ENCODE measurements around the gene CERS2.
A peak's percentile ranks its signal among the peaks of the same experiment; 100 is the strongest.
"Not testable (repeated sequence)": the region's sequence is repeated elsewhere in the genome, so short reads cannot be mapped to it uniquely, and the experiment has no call there.

CERS2 gene

DNA sequence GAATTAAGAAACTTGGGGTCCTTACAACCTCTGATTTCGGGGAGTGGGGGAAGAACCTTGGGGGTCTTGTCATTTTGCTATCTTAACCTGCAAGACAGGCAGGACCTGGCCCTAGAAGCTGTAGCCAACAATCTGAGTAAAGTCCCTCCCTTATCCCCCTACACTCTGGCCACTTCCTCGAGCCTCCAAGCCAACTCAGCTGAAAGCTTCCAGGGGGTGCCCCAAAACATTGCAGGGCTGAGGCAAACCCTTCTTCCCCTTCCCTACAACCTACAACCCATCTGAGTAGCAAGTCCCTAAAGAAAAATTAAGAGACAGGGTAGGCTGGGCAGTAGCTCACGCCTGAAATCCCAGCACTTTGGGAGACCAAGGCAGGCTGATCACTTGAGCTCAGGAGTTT lies 5.0 kb downstream of the CERS2 start:
- DNase-seq (ENCODE audit: low read depth in 2 of 2) = no peak

DNA sequence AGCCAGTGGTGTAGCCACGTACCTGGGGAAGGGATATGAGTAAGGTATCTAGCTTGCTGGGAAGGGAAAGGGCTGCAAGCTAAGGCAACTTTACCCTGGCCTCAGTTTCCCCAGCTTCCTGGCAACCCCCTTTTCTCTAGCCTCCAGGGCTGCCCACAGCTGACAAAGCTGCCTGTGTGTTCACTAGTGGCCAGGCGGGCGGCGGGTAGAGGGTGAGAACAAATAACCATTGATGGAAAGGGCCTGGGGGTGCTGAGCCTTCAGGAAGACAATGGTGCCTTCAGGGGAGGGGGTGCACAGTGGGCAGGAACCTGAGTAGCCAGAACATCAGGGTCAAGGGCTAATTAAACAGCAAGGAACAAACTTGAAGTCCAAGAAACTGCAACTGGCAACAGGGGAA lies 6.1 kb downstream of the CERS2 start:
- DNase-seq (ENCODE audit: low read depth in 2 of 2) = no peak

DNA sequence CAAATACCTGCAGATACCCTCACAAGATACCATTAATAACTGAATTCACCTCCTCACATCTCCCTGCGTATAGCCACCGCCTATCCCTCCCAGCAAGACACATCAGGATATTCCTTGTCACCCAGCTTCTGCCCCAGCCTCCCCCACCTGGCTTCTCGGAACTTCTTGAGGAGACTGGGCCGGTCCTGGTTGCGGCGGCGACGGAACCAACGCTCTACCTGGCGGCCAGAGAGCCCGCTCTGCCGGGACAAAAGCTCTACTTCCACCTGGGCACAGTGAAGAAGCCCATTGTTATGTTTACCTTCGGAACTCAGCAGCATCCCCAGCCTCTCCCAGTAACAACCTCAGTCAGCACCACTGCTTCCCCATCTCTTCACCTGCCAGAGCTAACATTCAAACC lies 6.7 kb downstream of the CERS2 start:
- DNase-seq (ENCODE audit: low read depth in 2 of 2) = no peak

DNA sequence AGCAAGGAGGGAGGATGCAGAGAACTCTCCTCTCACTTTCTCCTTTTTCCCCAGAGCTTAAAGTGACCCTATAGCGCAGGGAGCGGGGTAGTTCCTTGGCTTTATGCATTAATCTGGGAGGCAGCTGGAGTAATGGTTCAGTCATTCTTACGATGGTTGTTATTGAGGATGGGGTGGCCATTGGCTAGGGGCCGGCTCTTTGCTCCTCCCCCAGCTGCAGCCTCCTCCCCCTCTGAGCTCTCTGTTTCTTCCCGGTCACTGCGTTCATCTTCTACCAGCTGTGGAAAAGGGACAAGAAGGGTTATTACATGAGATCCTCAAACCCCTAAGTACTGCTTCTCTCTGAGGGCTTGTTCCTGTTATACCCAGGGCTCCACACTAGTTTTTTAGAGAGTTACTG lies 8.6 kb downstream of the CERS2 start:
- no peak for DNase-seq (ENCODE audit: low read depth in 2 of 2)

DNA sequence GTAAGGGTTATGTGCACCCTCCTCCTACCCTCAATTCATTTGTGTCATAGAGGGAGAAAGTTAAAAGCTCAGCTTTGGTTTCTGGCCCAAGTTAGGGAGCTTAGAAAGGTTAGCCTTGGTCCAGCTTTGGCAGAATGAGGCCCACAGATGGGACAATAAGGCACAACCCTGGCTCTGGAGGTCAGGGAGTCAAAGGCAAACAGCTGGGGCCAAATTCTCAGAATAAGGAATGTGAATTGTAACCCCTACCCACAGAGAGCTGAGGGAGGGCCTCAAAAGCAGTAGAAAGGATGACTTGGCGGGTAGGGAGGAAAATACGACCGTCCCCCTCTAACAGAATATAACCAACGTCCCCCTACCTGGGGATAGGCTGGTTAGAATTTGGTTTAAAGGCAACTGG lies 9.0 kb downstream of the CERS2 start:
- DNase-seq (ENCODE audit: low read depth in 2 of 2) = no peak

DNA sequence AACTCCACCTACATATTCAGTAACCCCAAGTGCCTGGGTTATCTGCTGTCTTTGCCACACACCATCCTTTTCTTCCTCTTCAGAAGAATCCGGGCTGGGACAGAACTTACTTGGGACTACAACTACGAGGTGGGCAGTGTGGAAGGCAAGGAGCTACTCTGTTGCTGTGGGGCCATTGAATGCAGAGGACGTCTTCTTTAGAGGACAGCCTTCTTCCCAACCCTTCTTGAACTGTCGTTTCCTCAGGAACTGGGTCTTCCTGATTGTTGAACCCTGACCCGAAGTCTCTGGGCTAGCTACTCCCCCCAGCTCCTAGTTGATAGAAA lies 10.5 kb downstream of the CERS2 start:
- no peak for DNase-seq (ENCODE audit: low read depth in 2 of 2)

DNA sequence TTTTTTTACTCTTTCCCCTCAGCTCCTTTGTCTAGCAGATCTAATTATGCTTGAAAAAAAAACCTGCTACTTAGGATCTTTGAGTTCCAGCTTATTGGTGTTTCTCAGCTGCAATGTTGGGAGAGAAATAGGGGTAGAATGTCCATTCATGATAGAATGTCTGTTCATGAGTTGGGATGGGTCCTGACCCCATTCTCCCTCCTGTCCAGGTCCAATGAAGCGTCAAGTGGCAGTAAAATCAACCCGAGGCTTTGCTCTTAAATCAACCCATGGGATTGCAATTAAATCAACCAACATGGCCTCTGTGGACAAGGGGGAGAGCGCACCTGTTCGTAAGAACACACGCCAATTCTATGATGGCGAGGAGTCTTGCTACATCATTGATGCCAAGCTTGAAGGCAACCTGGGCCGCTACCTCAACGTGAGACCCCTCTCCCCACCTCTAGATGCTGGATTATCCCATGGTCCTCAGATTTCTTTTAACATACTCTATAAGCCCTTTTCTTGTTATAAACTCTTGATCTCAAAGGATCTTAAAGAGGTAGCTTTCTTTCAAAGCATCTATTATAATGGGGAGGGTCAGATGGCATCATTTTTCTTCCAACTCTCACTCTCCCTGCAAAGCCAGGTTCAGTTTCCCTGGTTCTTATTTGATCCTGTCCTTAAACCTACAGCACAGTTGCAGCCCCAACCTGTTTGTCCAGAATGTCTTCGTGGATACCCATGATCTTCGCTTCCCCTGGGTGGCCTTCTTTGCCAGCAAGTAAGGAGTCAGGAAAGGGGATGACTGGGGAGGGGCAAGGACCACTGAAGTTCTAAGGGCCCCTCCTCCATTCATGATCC lies 11.1 kb downstream of the CERS2 start:
- DNase-seq (ENCODE audit: low read depth in 2 of 2) = no peak

DNA sequence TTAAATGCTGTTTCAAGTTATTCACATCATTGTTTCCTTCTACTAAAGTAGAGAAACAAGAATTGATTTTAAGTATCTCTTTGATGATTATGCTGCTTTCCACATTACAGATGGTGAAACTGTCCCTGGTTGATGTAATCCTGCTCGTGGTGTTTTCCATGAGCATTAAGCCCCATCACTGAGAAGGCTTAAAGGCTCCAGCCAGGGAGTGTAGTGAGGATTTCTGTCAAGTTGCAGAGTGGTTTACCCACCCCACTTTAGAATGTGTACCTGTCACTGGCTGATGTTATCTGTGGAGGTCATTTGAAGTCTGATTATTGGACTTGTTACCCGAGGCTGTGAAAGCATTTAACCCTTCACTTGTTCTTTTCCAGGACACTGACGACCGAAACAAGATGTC lies 12.9 kb downstream of the CERS2 start:
- DNase-seq (ENCODE audit: low read depth in 2 of 2) = no peak

DNA sequence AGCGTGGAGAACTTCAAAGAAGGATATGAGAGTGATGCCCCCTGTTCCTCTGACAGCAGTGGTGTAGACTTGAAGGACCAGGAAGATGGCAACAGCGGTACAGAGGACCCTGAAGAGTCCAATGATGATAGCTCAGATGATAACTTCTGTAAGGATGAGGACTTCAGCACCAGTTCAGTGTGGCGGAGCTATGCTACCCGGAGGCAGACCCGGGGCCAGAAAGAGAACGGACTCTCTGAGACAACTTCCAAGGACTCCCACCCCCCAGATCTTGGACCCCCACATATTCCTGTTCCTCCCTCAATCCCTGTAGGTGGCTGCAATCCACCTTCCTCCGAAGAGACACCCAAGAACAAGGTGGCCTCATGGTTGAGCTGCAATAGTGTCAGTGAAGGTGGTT lies 14.0 kb downstream of the CERS2 start:
- no peak for DNase-seq (ENCODE audit: low read depth in 2 of 2)

DNA sequence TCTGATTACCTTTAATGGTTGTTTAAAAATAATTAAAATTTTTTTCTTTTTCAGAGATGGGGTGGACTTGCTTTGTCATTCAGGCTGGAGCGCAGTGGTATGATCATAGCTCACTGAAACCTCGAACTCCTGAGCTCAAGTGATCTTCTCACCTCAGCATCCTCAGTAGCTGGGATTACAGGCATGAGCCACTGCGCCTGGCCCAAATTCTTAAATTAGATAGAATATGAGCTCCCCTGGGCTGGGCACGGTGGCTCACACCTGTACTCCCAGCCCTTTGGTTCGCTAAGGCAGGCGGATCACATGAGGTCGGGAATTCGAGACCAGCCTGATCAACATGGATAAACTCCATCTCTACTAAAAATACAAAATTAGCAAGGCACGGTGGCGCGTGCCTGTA lies 17.0 kb downstream of the CERS2 start:
- DNase-seq (ENCODE audit: low read depth in 2 of 2) = no peak

DNA sequence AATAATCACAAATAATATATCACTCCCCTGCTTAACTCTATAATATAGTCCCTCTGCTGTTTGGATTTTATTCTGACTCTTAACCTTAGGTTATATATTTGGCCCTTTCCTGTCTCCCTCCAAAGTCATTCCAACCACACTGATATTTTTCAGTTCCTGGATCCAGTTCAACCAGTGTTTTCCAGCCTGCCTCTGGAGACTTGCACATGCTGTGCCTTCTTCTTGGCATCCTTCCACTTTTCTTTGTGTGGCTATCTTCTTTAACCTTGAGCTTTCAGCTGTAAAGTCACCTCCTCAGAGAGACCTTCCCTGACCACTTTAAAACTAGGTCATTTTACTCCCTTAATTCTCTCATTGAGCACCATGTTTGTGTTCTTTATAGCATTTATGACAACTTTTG lies 19.4 kb downstream of the CERS2 start:
- DNase-seq (ENCODE audit: low read depth in 2 of 2) = no peak

DNA sequence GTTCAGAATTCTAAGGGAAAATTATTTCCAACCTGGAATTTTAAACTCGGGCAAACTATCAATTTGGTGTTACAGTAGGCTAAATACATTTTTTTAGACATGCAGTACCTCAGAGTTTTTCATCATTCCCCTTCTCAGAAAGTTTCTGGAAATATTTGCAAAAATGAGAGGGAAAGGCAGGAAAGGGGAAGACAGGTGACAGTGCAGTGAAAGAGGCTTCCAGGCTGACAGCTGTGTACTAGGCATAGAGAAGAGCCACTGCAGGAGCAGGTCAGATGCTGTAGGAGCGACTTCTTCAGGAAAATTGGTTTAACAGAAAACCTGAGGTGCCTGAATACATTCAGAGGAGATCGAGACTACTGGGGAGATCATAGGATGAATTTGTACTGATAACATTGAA lies 19.9 kb downstream of the CERS2 start:
- DNase-seq (ENCODE audit: low read depth in 2 of 2) = no peak

DNA sequence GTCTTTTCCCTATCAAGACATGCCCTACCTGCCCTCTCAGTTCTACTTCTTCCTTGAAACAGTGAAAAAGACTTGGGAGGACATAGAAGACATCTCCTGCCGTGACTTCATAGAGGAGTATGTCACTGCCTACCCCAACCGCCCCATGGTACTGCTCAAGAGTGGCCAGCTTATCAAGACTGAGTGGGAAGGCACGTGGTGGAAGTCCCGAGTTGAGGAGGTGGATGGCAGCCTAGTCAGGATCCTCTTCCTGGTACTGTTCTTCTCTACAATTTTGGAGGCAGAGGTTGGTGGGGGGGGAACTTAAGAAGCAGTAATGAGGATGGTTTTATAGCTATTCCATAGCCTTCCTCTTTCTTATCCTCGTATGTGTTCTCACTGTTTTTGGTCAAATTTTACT lies 29.8 kb downstream of the CERS2 start:
- DNase-seq (ENCODE audit: low read depth in 2 of 2) = no peak

DNA sequence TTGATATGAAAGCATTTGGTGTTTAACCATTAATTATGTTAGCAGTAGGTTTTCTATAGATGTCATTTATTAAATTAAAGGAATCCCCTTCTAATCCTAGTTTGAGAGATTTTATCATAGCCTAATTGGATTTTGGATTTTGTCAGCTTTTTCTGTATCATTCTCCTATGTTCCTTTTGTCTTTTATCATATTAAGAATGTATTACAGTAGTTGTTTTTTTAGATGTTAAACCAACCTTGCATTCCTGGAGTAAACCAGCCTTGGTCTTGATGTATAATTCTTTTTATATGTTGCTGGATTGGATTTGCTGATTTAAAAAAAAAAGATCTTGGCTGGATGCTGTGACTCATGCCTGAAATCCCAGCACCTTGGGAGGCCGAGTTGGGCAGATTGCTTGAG lies 42.9 kb downstream of the CERS2 start:
- no peak for DNase-seq (ENCODE audit: low read depth in 2 of 2)

DNA sequence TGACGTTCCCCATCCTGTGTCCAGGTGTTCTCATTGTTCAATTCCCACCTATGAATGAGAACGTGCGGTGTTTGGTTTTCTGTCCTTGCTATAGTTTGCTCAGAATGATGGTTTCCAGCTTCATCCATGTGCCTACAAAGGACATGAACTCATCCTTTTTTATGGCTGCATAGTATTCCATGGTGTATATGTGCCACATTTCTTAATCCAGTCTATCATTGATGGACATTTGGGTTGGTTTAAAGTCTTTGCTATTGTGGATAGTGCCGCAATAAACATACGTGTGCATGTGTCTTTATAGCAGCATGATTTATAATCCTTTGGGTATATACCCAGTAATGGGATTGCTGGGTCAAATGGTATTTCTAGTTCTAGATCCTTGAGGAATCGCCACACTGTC lies 45.9 kb downstream of the CERS2 start:
- DNase-seq (ENCODE audit: low read depth in 2 of 2) = not testable (repeated sequence)

DNA sequence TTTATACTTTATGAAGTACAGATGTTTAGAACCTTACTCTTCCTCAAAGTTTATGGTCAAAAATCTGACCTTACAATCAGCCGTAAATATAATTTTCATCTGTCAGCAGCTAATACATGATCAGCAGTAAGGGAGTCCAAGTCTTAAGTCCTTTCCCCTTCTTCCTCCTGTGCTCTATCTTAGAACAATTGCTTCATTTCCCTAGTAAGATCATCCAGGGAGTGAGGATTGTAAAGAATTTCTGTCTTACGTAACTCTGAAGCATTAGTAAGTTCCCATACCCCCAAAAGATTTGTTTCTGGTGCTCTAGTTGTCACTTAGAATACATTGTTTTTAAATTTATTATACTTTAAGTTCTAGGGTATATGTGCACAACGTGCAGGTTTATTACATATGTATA lies 46.3 kb downstream of the CERS2 start:
- DNase-seq (ENCODE audit: low read depth in 2 of 2) = no peak

DNA sequence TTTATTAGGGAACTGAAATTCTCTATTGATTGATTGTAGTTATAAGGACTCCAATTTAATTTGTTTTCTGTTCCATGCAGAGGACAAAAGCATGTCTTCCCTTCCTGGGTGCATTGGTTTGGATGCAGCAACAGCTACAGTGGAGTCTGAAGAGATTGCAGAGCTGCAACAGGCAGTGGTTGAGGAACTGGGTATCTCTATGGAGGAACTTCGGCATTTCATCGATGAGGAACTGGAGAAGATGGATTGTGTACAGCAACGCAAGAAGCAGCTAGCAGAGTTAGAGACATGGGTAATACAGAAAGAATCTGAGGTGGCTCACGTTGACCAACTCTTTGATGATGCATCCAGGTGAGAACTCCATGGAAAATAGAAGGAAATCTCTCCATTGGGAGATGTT lies 47.0 kb downstream of the CERS2 start:
- DNase-seq (ENCODE audit: low read depth in 2 of 2) = no peak

DNA sequence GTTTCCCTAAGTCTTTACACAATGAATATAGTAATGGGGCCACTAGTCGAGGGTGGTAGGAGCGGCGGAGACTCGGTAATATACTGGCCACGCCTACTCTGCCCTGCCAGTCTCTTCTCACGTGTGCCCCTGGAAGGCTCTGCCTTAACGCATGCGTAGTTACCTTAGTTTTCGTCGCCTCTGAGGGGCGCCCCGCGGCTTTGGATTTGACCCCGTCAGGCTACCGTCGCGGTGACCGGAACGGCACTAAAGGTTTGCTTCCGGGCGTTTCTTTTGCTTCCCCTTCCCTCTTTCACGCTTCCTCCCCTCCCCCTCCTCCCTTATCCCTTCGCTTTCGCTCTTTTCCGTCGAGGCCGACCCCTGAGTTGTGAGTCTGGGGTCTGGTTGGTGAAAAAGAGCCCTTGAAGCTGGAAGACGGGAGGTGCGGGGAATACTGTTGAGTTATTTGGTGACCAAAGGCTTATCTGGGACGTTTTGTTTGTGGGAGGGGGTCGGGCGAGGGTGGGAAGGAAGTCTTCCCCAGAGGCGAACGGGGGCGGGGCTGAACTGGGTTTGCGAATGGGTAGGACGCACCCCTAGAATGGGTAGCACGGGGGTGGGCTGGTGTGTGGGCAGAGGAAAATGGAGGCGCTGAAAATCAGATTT lies 48.4 kb downstream of the CERS2 start, which contains the start of gene SETDB1:
Gene SETDB1, plus strand, starts transcription at position 267 of the 645 bp plus-strand sequence. CDS start 1,352 bp downstream, outside the sequence.
- peak; percentile 89 to 93 for DNase-seq (ENCODE audit: low read depth in 2 of 2)

DNA sequence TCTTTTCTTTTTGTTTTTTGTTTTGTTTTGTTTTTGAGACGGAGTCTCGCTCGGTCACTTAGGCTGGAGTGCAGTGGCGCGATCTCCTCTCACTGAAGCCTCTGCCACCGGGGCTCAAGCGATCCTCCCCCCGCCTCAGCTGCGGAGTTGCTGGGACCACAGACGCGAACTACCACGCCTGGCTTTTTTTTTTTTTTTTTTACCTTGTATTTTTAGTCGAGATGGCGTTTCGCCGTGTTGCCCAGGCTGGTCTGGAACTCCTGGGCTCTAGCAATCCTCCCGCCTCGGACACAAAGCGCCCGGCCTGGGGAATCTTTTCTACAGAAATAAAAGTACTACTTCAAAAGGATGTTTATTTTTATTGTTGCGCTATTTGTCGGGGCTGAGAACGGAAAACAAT lies 49.6 kb downstream of the CERS2 start:
- DNase-seq (ENCODE audit: low read depth in 2 of 2) = no peak

DNA sequence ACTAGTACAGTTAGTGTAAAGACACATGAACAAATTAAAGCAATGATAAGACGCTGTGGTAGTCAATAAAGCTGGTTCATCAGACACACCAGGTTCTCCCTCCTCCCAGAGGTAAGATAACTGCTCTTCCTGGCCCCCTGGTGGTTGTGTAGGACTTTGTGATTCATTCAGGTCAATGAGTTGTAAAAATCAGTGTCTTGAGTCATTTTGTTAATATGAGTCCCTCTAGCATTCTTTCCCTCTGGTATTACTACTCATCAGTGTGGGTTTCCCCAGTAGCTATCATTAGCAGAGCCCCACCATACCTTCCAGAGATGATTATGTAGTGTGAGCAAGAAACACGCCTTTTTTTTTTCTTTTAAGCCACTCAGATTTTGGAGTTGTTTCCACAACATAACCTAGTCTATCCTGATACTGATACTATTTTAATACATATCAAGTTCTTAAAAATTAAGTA lies 52.1 kb downstream of the CERS2 start:
- peak; percentile 56 to 76 for DNase-seq (ENCODE audit: low read depth in 2 of 2)

DNA sequence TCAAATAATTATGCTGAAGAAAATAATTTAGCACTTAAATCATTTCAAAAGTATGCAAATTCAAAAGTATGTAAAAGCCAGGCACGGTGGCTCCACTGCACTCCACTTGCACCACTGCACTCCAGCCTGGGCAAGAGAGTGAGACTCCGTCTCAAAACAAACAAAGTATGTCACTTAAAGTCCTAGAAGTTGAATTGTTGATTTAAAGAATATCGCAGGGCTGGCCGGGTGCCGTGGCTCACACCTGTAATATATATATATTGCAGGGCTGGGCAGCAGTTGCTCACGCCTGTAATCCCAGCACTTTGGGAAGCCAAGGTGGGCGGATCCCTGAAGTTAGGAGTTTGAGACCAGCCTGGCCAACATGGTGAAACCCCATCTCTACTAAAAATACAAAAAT lies 57.2 kb downstream of the CERS2 start:
- DNase-seq (ENCODE audit: low read depth in 2 of 2) = no peak
